GM18505 (cell line): Measurements from ENCODE around the gene AP2A2.

Source experiments
- ATAC-seq: cut with Tn5 transposase; IDR thresholded peaks from one replicate; pipeline ENCODE4 v1.9.1; 2021; ENCODE audit not compliant: unreplicated experiment
- POLR2A ChIP-seq: IDR thresholded peaks from 4 replicates; pipeline ENCODE4 v1.6.1; 2011; ENCODE audit warnings: borderline replicate concordance; ENCODE audit not compliant: insufficient read depth, insufficient read length; ENCODE audit errors: extremely low read depth

Gene AP2A2

DNA sequence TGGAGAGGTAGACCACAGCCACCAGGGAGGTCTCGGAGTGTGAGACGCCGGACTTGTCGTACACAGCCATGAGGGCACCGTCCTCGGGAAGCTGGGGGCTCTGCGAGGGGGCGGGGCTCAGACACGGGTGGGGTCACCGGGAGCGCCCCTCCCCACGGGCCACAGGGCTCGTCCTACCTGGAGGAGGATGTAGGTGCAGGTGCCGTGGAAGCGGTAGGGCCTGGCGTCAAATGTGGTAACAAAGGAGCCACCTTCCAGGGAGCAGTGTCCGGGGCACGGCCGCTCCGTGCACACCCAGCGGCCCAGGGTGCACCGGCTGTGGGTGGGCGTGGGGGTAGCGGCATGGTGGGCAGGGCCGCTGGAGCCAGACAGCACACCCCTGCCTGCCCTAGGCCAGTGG is 103.4 kb downstream of the AP2A2 start:
- no peak for ATAC-seq
- TF ChIP-seq POLR2A: no peak

GRCh38 chr11:1029654-1030053 is 104.0 kb downstream of the AP2A2 start:
- no peak for TF ChIP-seq POLR2A
- no peak for ATAC-seq

DNA sequence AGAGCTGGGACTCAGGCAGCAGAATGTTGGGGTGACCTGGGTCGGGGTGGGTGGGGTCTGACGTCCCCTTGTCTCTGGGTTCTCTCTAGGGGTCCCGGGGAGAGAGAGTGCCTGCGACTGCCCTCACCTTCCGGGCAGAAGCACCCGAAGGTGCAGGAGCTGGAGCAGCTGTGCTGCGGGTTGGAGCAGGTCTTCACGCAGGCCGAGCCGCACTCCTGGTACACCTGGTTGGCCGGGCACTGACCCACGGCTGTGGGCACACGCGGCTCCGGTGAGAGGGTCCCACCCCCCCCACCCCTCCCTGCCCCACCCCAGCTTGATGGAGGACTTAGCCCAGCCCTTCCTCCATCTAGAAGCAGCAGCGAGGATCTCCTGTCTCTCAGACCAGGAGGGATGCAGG is 104.4 kb downstream of the AP2A2 start:
- ATAC-seq: no peak
- no peak for TF ChIP-seq POLR2A

- no peak for ATAC-seq
- TF ChIP-seq POLR2A: no peak
These were observed 104.9 kb downstream of the AP2A2 start for GRCh38 chr11:1030556-1030955.

DNA sequence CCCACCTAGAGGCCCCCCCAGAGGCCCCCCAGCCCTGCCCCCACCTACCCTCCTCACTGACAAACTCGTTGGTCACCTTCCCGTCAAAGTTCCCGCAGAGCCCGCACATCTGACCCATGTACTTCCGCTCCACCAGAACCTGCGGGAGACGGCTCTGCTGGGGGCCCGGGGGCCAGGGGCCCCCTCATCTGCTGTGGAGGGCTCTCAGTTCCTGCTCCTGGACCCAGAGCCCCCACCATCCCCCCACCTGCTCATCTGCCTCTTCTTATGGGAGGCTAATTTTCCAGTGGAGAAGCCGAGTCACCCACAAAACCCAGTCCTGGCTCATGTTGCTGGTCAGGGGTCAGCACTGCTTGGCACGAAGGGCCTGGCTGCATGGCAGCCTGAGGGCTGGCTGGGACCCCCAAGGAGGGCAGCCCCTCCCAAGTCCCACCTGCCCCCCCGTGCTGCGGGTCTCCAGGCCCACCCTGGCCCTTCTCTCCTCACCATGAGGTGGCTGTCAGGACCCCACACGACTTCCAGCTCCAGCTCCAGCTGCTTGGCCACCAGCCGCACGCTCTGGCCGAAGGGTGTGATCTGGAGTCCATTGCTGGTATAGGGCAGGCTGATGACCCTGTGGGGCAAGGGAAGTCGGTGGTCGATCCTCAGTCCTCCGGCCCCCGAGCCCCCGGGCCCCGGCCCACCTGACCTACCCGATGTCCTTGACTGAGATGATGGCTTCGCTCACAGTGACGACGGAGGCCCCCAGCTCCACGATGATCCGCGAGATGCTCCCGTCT is 105.6 kb downstream of the AP2A2 start:
- no peak for ATAC-seq
- TF ChIP-seq POLR2A: no peak

GRCh38 chr11:1032310-1032891 is 106.7 kb downstream of the AP2A2 start:
- ATAC-seq: no peak

GRCh38 chr11:1033016-1033798 is 107.5 kb downstream of the AP2A2 start:
- no peak for TF ChIP-seq POLR2A
- no peak for ATAC-seq

More at GRCh38 chr11:1032310-1032891, 106.7 kb downstream of the AP2A2 start:
- no peak for TF ChIP-seq POLR2A

DNA sequence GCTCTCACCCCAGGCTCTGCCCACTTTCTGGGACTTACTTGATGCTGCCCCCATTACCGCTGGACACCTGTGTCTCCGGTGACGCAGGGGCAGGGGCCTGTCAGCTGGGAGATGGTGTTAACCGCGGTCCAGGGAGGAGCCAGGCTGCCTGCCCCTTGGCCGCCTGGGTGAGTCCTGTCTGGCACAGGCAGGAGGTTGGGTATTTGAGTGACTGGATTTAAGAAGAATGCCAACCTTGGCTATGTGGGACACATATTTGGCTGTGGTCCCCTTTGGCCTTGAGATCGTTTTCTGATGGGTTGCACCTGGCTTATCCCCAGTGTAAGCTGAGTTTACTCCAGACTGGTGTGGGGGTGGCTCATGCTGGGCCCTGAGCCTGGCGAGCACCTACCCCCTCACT is 108.3 kb downstream of the AP2A2 start:
- ATAC-seq: no peak
- no peak for TF ChIP-seq POLR2A

GRCh38 chr11:1034456-1035295 is 109.0 kb downstream of the AP2A2 start:
- TF ChIP-seq POLR2A: no peak
- ATAC-seq: no peak

DNA sequence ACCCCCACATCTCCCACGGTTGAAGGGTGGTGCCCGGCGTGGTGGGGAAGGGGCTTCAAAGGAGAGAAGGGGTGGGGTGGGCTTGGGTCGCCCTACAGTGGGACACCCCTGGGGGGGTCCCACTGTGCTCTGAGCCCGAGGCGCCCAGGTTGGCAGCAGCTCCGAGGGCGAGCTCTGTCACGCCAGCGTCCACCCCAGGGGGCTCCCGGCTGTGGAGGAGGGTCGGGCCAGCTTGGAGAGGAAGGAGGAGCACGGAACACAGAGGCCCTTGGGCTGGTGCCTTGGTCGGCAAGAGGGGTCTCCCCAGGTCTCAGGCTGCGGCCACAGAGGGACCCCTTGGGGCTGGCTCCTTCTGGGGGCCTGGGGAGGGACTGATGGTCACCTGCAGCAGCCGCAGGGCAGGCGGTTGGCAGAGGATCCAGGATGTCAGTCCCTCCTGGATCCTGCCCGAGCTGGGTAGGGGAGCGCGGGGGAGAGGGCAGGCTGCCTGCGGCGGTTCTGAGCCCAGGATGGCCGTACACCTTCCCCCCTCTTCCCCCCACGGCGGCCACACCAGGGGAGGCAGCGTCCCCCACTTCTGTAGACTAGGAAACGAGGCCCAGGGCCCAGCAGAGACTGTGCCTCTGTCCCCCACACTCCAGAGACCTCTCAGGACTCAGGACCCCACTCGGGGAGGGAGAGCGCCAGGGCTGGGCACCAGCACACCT is 110.1 kb downstream of the AP2A2 start:
- ATAC-seq: no peak

DNA sequence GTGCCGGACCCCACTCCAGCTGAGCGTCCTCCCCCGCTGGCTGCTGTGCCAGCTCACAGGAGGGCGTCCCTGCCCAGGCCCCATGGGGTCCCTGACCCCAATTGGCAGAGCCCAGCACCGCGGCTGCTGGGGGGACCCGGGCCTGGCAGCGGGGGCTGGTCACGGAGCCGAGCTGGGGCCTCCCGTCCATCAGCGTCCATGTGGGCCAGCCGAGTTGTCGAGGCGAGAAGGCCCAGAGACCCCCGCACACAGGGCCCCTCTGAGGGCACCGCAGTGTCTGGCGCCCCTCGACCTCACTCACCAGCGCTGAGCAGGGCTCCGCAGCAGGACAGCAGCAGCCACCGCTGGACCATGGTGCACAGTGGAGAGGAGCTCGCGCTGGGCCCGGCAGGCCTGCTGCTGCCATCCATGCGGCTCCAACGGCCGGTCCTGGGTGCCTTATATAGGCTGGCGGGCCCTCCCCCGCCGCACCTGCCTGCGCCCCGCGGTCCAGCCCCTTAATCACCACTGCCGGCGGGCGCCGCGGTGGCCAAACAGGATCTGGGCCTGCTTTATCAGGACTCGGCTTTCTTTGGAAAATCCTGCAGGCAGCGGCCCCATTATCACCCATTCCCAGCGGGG is 110.7 kb downstream of the AP2A2 start, which contains the start of gene MUC6:
TSS of gene MUC6 (minus strand) at position 416 of the 621 bp plus-strand sequence. CDS start at position 353, 63 bp downstream.
- no peak for TF ChIP-seq POLR2A
- no peak for ATAC-seq

More for the DNA sequence above, 110.1 kb downstream of the AP2A2 start:
- TF ChIP-seq POLR2A: no peak

DNA sequence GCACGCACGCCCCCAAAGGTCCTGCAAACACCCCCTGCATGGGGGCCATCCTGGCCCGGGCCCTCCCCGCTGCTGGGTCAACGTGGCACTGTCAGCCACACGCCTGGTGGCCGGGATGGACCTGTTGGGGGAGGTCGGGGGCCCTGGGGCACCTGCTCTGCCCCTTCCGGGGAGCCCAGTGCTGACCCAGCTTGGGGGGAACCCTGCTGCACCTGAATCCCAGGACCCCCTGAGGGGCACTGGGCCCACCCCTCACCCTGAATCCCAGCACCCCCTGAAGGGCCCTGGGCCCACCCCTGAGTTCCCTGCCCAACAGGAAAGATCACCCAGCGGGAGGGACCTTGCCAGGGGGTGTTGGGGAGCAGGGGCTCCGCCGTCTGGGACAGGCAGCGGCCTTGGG is 111.3 kb downstream of the AP2A2 start:
- no peak for ATAC-seq
- no peak for TF ChIP-seq POLR2A
